GM19395 (cell line): ENCODE data around the gene ERMP1.
"Not testable (repeated sequence)": the region's sequence is repeated elsewhere in the genome, so short reads cannot be mapped to it uniquely, and the experiment has no call there.

Source experiments
- ATAC-seq: cut with Tn5 transposase; IDR thresholded peaks from one replicate; pipeline ENCODE4 v1.9.1; 2021; ENCODE audit warnings: mild to moderate bottlenecking, moderate library complexity; ENCODE audit not compliant: unreplicated experiment

ERMP1 gene

GRCh38 chr9:5825223-5825622 is 7.7 kb downstream of the ERMP1 start:
- ATAC-seq = no peak

- no peak for ATAC-seq
Measured at GRCh38 chr9:5820425-5820824, 12.5 kb downstream of the ERMP1 start.

DNA sequence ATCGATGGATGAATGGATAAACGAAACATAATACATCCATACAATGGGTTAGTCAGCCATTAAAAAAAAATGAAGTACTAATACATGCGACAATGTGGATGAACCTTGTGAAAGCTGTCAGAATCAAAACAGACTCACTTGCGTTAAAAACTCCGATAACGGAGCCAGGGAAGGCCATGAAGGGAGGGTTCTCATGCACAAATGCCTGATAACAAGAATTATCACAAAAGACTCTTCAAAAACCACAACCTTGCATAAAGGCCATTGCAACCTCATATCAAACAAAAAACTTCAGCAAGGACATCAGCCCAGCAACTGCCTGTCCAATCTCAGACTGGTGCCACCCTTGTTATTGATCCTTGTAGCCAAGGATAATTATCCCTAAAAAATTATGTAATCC is 13.7 kb downstream of the ERMP1 start:
- no peak for ATAC-seq

DNA sequence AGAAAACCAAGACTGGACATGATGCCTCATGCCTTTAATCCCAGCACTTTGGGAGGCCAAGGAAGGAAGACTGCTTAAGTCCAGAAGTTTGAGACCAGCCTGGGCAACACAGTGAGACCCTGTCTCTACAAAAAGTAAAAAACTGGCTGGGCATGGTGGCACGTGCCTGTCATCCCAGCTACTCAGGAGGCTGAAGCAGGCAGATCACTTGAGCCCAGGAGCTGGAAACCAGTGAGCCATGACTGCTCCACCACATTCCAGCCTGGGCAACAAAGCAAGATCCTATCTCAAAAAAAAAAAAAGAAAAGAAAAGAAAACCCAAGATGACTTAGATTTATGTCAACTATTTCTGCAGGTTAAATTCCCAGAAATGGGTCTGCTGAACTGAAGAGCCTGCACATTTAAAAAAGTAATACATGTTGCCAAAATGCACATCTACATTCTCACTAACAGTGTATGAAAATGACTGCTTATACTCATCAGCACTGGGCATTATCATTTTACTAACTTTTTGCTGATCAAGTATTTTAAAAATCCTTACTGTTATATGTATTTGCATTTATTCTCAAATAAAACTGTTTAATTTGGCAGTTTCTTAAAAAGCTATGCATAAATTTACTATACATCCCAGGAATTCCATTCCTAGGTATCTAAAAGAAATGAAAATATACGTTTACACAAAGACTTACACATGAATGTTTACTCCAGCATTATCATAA is 14.3 kb downstream of the ERMP1 start:
- ATAC-seq = no peak

DNA sequence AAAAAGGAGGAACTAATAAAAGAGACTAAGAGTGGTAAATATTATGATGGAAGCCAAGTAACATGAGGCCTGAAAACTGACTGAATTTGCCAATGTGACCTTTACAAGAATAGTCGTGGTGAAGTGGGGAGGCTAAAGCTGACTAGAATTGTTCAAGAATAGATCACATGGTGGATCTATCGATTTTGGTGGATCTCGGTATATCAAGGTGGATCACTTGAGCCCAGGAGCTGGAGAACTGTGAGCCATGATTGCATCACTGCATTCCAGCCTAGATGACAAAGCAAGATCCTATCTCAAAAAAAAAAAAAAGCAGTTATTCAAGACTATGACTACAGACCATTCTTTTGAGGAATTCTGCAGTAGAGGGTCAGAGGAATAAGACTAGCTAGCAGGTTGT is 15.1 kb downstream of the ERMP1 start:
- no peak for ATAC-seq

DNA sequence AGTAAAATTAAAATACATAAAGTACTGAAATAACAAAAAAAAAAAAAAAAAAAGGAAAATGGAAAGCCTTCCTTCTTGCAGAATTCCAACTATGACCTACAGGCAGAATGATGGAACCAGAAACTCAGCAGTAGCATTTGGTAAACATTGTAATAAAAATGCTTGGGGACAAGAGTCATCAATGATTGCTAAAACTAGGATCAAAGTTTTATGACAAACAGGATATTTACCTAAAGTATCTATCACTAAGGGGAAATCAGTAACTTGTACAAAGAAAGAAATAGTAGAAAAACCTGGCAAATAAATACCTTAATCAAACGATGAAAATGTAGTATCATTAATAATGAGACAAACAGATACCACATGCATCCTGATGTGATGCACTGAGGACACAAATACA is 17.5 kb downstream of the ERMP1 start:
- ATAC-seq = no peak

GRCh38 chr9:5813824-5814223 is 19.1 kb downstream of the ERMP1 start:
- ATAC-seq = no peak

- ATAC-seq = no peak
Measured at GRCh38 chr9:5811751-5812150, 21.2 kb downstream of the ERMP1 start.

DNA sequence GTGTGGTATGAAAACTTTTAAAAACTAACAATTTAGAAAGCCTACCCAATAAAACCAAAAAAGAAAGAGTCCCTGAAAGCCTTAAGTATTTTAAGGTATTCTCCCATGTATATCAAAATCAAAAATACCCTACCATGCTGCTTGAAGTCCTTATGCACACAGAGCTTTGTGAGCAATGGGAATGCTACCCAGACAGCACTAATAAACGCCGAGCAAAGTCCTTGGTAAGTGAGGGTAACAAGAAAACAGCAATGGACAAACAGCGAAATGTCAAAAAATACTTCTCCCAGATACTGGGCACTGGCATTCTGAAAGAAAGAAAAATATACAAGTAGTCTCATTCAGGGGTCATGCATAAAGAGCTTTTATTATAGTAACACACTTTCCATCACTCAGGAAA is 27.4 kb downstream of the ERMP1 start:
- ATAC-seq = no peak

DNA sequence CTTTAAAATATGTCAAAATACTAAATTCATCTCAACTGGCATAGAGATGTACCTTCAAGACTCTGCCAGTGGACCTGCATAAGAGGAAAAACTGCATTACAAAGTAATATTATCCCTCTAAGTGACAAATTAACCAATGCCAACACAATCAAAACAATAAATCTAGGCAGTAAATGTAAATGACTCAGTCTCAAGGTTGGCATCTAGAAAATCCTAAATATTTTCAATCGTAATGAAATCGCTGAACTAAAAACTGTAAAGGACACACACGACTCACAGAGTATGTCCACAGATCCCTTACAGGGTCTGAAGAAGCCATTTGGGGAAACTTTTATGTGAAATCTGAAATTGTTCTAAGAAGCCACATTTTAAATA is 31.2 kb downstream of the ERMP1 start:
- ATAC-seq = no peak

GRCh38 chr9:5800969-5801738 is 31.8 kb downstream of the ERMP1 start:
- no peak for ATAC-seq

DNA sequence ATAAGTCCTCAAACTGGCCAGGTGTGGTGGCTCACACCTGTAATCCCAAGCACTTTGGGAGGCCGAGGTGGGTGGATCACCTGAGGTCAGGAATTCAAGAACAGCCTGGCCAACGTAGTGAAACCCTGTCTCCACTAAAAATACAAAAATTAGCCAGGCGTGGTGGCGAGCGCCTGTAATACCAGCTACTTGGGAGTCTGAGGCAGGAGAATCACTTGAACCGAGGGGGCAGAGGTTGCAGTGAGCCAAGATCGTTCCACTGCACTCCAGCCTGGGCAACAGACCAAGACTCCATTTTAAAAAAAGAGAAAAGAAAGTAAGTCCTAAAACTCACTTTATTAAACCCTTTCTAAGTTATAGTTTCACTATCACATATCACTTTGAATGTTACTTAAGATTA is 32.5 kb downstream of the ERMP1 start:
- not testable (repeated sequence) for ATAC-seq

- no peak for ATAC-seq
Measured at GRCh38 chr9:5799314-5799713, 33.6 kb downstream of the ERMP1 start.

- ATAC-seq = no peak
Measured at GRCh38 chr9:5798581-5798980, 34.3 kb downstream of the ERMP1 start.

GRCh38 chr9:5796298-5796697 is 36.6 kb downstream of the ERMP1 start:
- ATAC-seq = no peak

- no peak for ATAC-seq
Measured at GRCh38 chr9:5793812-5794211, 39.1 kb downstream of the ERMP1 start.

DNA sequence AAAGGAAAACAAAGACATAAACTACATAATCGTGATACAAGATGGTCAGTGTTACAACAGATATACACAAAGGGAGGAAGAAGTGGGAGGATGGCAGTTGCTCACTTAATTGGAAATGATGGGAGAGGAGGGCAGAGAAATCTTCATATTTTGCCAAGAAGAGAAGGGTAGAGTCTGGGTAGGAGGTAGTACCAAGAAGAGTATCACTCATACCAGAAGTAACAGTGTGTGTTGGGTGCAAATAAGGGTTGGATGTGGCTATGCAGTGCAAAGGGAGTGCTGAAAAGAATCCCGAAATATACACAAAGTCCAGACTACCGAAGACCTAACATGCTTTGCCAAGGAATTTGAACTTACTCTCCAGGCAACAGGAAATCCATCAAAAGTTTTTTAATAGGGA is 41.0 kb downstream of the ERMP1 start:
- no peak for ATAC-seq

DNA sequence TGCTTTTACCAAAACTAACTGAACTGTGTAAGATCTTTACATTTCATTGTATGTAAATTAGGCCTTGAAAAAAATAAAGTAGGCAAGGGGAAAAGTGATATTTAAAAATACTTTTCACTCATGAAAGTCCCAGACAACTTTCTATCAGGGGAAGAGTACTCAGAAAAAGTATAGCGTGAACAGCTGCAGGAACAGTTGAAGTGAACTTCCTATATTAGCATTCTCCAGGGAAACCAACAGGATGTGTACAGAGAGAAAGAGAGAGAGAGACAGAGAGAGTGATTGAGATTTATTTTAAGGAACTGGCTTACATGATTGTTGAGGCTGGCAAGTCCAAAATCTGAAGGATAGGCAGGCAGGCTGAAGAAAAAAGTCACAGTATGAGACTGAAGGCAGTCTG is 42.0 kb downstream of the ERMP1 start:
- no peak for ATAC-seq

DNA sequence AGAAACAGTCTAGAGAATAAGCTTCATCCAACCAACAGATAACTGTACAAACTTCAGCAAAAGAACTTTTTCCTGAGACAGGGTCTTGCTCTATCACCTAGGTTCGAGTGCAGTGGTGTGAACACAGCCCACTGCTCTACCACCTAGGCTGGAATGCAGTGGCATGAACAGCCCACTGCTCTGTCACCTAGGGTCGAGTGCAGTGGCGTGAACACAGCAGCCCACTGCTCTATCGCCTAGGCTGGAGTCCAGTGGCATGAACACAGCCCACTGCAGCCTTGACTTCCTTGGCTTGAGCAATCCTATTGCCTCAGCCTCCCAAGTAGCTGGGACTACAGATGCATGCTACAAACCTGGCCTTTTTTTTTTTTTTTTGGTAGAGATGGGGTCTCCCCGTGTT is 43.4 kb downstream of the ERMP1 start:
- no peak for ATAC-seq

DNA sequence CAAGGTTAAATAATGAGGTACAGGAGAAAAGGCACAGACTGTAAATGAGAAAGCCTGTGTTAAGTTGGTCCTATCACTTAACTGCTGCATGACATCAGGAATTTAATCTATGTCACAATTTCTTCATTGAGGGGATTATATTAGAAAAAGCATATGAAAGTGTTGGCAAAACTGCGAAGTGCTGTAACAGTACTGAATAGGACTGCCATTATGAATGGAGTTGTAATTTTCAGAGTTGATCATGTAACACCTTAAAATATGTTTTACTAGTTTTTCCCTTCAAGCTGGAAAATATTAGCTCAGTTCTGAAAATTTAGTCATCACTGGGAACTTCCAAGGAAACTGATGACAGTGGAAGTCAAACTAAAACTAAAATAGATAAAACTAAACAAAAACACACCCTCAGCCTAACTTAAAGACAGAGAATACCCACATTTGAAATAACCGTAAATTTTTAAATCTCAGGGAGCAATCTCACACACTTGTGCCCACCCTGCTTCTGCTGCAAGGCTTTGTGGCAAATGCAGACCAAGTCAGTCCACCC is 45.1 kb downstream of the ERMP1 start:
- ATAC-seq = no peak

DNA sequence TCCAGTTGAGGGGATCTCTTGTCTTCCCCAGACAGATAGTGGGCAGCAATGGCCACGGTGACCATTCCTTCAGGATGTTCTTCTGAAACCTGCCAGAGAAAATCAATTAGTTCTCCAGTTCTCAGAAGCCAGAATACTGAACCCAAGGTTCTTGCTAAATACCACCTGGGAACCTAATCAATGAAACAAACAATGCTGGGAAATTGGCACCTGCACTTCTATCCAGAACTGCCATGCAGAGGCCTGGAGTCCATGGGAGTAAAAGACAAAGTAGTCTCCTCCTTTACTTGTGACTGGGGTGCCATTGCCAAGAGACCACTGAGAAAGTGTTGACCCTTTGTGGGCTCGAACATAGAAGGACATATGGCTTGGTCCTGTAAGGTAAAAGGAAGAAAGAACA is 45.7 kb downstream of the ERMP1 start:
- no peak for ATAC-seq

- ATAC-seq = no peak
Measured at GRCh38 chr9:5786370-5787127, 46.4 kb downstream of the ERMP1 start.
